HG03521 (cell line): ENCODE results near the gene ZNF738.
"Not testable (repeated sequence)": the region's sequence is repeated elsewhere in the genome, so short reads cannot be mapped to it uniquely, and the experiment has no call there.

Source experiments
- ATAC-seq: cut with Tn5 transposase; IDR thresholded peaks from one replicate; pipeline ENCODE4 v1.9.1; 2021; ENCODE audit warnings: mild to moderate bottlenecking, moderate library complexity; ENCODE audit not compliant: unreplicated experiment

Gene ZNF738

DNA sequence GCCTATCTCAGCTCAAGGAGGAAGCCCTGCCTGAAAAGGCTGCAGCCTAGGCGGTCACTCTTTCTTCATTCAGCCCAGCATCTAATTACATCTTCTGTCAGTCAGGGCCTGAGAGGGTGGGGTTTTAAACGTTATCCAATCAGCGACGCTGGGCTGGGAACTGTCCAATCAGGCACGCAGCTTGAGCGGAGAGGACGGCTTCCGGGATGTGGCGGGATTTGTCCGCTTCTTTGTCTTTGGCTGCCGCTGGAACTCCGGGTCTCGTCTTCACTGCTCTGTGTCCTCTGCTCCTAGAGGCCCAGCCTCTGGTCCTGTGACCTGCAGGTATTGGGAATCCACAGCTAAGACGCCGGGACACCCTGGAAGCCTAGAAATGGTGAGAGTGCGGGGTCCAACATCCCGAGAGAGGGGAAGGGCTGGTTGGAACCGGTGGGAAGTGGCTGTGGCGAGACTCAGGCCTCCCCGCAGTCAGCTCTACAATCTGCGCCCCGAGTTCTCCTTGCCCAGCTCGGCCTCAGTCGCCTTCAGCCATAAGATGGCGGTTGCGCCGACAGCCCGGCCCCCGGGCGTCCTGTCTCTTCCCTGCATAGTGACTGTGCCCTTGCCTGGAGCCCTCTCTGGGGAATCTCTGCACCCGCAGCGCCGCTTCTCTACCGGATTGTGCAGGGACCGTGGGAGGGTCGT is at the start of gene ZNF738:
Gene ZNF738, plus strand, starts transcription at position 233 of the 684 bp plus-strand sequence. Its CDS starts 141 bp downstream, at position 374.
- peak; percentile 95 for ATAC-seq

DNA sequence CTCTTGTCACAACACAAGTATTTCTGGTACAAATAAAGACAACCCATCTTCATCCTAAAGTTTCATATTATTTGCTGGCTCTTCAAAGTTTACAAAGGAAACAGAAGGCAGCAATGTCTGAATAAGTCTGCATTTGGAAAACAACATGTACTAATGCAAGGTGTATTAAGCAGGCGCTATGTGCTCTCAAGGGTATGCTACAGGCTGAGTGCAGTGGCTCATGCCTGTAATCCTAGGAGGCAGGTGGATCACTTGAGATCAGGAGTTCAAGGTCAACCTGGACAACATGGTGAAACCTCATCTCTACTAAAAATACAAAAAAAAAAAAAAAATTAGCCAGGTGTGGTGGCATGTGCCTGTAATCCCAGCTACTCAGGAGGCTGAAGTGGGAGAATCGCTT is 46.0 kb upstream of the ZNF738 start:
- not testable (repeated sequence) for ATAC-seq

DNA sequence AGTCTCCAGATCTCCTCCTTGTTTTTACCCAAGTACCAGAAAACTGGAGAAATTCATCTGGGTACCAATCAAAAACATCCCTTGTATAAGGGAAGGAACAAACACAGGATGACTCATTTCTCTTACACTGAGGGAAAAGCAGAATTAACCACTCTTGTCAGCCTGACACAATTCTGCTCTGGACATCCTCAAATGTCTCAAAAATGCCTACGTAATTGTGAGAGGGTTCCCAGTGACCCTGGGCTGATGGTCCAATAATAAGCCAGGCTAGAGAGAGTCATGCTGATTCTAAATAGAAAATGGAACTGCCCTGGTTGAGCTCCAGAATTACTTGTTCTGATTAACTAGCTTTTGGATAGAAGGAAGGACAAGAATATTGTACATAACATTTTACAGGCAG is 44.1 kb upstream of the ZNF738 start:
- ATAC-seq = no peak

- ATAC-seq = no peak
Measured at GRCh38 chr19:21317821-21318220, 41.0 kb upstream of the ZNF738 start.

- ATAC-seq = no peak
Measured at GRCh38 chr19:21321134-21321533, 37.7 kb upstream of the ZNF738 start.

DNA sequence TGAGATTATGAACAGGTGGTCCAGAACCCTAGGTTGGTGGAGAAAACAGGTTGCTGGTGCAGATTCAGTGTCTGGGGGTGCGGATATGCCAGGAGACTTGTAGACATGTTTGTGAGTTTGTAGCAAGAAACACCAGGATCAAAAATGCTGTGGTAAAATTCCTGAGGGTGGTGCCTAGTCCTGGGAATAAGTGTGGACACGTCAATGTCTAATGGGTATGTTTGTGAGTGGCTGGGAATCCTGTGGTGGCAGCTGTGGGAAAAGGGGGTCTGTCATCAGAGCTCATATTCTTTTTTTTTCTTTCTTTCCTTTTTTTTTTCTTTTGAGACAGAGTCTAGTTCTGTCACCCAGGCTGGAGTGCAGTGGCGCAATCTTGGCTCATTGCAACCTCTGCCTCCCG is 36.8 kb upstream of the ZNF738 start:
- ATAC-seq = no peak

GRCh38 chr19:21322528-21322927 is 36.3 kb upstream of the ZNF738 start:
- ATAC-seq = no peak

DNA sequence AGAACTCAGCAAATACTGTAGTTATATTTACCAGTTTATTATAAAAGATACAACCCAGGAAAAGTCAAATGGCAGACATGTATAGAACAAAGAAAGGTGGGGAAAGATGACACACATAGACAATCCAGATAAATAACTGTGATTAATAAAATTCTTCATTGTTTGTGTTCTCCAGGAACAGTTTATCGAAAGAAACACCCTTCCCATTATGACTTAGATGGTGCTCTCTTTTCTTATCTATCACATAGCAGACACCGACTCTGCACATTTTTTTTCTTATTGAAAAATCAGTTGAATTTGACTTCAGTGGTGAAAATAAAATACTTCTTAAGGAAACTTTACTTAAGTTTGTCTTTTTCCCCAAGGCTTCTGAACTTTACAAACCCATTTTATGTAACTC is 35.8 kb upstream of the ZNF738 start:
- no peak for ATAC-seq

- ATAC-seq = no peak
Measured at GRCh38 chr19:21326169-21326568, 32.6 kb upstream of the ZNF738 start.

GRCh38 chr19:21328406-21328805 is 30.4 kb upstream of the ZNF738 start:
- no peak for ATAC-seq

GRCh38 chr19:21328885-21329605 is 29.8 kb upstream of the ZNF738 start, which contains the start of gene ZNF708:
ZNF708 (minus strand) TSS chr19:21329410; CDS start chr19:21329212, 198 bp downstream.
- ATAC-seq = peak; percentile 98

GRCh38 chr19:21335721-21336120 is 23.1 kb upstream of the ZNF738 start:
- no peak for ATAC-seq

GRCh38 chr19:21344841-21345240 is 14.0 kb upstream of the ZNF738 start:
- not testable (repeated sequence) for ATAC-seq

- ATAC-seq = no peak
Measured at GRCh38 chr19:21352830-21353229, 6.0 kb upstream of the ZNF738 start.

- ATAC-seq = no peak
Measured at GRCh38 chr19:21362291-21362690, 3.5 kb downstream of the ZNF738 start.

GRCh38 chr19:21383980-21384582 is 25.3 kb downstream of the ZNF738 start:
- no peak for ATAC-seq

DNA sequence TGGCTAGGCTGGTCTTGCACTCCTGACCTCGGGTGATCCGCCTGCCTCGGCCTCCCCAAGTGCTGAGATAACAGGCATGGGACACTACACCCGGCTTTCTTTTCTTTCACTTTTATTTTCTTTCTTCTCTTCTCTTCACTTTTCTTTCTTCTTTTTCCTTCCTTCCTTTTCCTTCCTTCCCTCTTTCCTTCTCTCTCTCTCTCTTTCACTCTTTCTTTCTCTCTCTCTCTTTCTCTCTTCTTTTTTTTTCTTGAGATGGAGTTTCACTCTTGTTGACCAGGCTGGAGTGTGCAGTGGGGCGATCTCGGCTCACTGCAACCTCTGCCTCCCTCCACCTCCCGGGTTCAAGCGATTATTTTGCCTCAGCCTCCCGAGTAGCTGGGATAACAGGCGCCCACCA is 37.3 kb downstream of the ZNF738 start:
- ATAC-seq = no peak

GRCh38 chr19:21396893-21397572 is 38.2 kb downstream of the ZNF738 start, which contains the start of gene ZNF493:
ZNF493 (plus strand) TSS chr19:21397133; CDS start chr19:21397238, 105 bp downstream.
- ATAC-seq = peak; percentile 99

DNA sequence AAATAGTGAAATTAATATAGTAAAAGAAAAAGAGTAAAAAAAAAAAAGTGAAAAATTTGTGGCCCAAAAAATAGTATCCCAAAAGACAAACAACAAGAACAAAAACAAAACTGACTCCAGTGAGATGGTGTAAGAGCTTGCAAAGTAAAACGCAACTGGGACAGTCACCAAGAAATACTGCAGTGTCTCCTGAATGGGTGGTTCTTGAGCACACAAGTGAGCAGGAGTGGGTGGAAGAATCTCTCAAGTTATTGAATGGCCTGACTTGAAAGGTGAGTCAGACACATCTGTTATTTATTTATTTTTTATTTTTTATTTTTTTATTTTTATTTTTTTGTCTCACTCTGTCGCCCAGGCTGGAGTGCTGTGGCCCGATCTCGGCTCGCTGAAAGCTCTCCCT is 40.1 kb downstream of the ZNF738 start:
- ATAC-seq = no peak

DNA sequence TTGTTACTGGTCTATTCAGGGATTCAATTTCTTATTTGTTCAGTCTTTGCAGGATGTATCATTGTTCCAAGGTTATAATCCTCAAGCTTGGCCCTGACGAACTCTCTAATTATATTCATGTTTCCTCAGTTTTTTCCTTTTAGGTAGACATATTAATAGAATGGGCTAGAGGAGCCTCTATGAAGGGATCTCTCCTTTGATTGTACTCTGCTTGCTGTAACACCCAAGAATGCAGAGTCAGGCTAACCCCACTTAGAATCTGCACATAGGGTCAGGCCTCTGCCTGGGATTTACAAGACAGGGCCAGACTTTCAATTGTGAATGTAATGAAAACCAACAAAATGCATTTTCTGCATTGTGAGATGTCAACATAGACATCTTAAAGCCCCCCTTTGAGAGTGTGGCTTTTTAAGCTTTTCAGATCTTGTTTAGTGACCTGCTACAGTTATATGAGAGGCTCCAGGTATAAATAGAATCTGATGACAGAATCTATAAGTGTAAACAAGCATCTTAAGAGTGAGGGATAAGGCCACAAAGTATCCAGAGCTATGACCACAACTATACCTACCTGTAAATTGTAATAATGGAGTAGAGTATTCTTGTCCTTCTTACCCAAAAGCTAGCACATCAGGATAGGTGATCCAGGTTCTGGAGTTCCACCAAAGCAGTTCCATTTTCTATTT is 43.6 kb downstream of the ZNF738 start:
- ATAC-seq = no peak

DNA sequence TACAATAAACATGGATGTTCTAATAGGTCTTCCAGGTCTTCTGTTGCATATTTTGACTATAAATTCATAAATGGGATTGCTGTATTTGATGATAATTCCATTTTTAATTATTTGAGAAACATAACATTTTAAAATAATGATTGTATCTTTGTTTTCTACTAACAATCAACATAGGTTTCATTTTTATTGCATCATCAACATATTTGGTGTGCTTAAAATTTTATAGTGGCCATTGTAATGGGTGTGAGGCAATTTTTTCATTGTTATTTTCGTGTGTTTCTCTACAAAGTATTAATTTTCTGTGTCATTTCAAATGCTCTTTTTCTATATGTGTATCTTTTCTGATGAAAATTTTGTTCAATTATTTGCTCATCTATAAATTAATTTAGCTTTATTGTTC is 51.4 kb downstream of the ZNF738 start:
- no peak for ATAC-seq
